ENCODE measurements around the gene LAGE3. TPM values are rescaled to one million over a fixed set of nuclear protein-coding genes. Genes with fewer than 3 reads are reported as not detected.
A peak's percentile ranks its signal among the peaks of the same experiment; 100 is the strongest.

LAGE3 gene
- total and polyA plus RNA-seq, 2 of the 13 experiments (the other 11 are each of a cell fraction or from before 2014, with no cell fraction given) = 7.6 to 12.7 TPM

DNA sequence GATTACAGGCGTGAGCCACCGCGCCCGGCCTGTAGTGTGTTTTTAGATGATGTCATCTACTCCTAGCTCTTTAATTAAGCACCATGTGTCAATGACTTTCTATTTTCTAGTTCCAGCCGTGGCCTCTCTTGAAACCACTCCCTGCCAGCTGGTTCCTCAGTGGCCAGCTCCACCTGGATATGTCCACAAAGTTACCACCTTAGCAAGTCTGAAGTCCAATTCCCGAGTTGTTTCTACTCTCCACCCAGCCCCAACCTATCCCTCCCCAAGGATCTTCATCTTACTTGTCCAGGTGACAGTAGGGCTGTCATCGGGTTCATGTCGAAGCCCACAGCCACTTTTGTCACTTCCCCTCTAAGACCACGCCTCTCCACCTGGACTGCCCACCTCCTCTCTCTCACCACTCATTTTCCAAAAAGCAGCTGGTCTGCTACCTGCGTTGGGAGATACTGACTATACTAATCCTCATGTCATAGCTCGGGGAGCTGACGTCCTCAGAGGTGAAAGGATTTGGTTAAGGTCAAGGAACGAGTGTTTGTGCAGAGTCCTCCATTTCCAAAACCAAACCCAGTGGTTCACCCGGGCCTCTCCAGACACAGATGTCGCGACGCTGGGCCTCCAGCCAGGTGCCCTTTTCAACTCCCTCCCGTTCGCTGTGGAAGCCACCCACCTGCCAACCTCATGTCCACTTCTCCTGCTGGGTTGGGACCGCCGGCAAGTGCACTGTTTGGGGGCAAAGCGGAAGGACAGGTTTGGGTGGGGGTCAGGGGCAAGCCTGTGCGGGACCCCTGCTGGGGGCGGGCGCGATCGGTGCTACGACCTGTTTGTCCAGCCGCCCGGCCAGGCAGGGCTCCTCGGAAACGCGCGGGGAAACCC lies 36.2 kb upstream of the LAGE3 start (continued):
- TF ChIP-seq, protein P1, sequence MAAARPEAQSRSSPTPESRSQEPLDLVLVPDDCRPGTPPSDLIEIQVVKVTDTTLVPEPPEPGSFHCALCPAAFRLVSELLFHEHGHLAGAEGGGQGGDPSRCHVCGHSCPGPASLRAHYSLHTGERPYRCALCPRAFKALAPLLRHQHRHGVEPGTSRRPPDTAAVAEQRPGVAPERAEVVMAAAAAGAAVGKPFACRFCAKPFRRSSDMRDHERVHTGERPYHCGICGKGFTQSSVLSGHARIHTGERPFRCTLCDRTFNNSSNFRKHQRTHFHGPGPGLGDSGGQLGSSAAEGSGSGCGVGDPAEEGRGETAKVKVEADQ (CRISPR knock-in tag; IDR thresholded peaks at IDR 0.05; ENCODE audit: borderline replicate concordance) = no peak
- TF ChIP-seq, protein P2, sequence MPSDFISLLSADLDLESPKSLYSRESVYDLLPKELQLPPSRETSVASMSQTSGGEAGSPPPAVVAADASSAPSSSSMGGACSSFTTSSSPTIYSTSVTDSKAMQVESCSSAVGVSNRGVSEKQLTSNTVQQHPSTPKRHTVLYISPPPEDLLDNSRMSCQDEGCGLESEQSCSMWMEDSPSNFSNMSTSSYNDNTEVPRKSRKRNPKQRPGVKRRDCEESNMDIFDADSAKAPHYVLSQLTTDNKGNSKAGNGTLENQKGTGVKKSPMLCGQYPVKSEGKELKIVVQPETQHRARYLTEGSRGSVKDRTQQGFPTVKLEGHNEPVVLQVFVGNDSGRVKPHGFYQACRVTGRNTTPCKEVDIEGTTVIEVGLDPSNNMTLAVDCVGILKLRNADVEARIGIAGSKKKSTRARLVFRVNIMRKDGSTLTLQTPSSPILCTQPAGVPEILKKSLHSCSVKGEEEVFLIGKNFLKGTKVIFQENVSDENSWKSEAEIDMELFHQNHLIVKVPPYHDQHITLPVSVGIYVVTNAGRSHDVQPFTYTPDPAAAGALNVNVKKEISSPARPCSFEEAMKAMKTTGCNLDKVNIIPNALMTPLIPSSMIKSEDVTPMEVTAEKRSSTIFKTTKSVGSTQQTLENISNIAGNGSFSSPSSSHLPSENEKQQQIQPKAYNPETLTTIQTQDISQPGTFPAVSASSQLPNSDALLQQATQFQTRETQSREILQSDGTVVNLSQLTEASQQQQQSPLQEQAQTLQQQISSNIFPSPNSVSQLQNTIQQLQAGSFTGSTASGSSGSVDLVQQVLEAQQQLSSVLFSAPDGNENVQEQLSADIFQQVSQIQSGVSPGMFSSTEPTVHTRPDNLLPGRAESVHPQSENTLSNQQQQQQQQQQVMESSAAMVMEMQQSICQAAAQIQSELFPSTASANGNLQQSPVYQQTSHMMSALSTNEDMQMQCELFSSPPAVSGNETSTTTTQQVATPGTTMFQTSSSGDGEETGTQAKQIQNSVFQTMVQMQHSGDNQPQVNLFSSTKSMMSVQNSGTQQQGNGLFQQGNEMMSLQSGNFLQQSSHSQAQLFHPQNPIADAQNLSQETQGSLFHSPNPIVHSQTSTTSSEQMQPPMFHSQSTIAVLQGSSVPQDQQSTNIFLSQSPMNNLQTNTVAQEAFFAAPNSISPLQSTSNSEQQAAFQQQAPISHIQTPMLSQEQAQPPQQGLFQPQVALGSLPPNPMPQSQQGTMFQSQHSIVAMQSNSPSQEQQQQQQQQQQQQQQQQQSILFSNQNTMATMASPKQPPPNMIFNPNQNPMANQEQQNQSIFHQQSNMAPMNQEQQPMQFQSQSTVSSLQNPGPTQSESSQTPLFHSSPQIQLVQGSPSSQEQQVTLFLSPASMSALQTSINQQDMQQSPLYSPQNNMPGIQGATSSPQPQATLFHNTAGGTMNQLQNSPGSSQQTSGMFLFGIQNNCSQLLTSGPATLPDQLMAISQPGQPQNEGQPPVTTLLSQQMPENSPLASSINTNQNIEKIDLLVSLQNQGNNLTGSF (CRISPR knock-in tag; IDR thresholded peaks at IDR 0.05) = no peak
- TF ChIP-seq, protein P3, sequence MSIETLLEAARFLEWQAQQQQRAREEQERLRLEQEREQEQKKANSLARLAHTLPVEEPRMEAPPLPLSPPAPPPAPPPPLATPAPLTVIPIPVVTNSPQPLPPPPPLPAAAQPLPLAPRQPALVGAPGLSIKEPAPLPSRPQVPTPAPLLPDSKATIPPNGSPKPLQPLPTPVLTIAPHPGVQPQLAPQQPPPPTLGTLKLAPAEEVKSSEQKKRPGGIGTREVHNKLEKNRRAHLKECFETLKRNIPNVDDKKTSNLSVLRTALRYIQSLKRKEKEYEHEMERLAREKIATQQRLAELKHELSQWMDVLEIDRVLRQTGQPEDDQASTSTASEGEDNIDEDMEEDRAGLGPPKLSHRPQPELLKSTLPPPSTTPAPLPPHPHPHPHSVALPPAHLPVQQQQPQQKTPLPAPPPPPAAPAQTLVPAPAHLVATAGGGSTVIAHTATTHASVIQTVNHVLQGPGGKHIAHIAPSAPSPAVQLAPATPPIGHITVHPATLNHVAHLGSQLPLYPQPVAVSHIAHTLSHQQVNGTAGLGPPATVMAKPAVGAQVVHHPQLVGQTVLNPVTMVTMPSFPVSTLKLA (IDR thresholded peaks at IDR 0.05) = no peak
- TF ChIP-seq NFE2L1 (CRISPR knock-in tag; IDR thresholded peaks at IDR 0.05; ENCODE audit: borderline replicate concordance) = no peak
- no peak for TF ChIP-seq MIER3 (CRISPR knock-in tag; IDR thresholded peaks at IDR 0.05; ENCODE audit: borderline replicate concordance)
- no peak for TF ChIP-seq ETV6 (CRISPR knock-in tag; conservative IDR thresholded peaks at IDR 0.05)
- TF ChIP-seq ZNF441 (CRISPR knock-in tag; IDR thresholded peaks at IDR 0.05; ENCODE audit: borderline replicate concordance) = no peak
- TF ChIP-seq, protein P4, sequence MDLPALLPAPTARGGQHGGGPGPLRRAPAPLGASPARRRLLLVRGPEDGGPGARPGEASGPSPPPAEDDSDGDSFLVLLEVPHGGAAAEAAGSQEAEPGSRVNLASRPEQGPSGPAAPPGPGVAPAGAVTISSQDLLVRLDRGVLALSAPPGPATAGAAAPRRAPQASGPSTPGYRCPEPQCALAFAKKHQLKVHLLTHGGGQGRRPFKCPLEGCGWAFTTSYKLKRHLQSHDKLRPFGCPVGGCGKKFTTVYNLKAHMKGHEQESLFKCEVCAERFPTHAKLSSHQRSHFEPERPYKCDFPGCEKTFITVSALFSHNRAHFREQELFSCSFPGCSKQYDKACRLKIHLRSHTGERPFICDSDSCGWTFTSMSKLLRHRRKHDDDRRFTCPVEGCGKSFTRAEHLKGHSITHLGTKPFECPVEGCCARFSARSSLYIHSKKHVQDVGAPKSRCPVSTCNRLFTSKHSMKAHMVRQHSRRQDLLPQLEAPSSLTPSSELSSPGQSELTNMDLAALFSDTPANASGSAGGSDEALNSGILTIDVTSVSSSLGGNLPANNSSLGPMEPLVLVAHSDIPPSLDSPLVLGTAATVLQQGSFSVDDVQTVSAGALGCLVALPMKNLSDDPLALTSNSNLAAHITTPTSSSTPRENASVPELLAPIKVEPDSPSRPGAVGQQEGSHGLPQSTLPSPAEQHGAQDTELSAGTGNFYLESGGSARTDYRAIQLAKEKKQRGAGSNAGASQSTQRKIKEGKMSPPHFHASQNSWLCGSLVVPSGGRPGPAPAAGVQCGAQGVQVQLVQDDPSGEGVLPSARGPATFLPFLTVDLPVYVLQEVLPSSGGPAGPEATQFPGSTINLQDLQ (CRISPR knock-in tag; IDR thresholded peaks at IDR 0.05) = no peak
- TF ChIP-seq ATF7 (IDR thresholded peaks at IDR 0.05) = peak; percentile 58
- TF ChIP-seq ATF7 (CRISPR knock-in tag; IDR thresholded peaks at IDR 0.05) = no peak
- no peak for TF ChIP-seq ATRX (CRISPR knock-in tag; IDR thresholded peaks at IDR 0.05; ENCODE audit: borderline replicate concordance)
- no peak for TF ChIP-seq GTF3A (CRISPR knock-in tag; conservative IDR thresholded peaks at IDR 0.05)
- TF ChIP-seq TOPORS (CRISPR knock-in tag; IDR thresholded peaks at IDR 0.05) = no peak
- 0 out of 2 replicates have a peak, but pooled peaks have one; percentile 15 for TF ChIP-seq SAP130 (CRISPR knock-in tag; IDR thresholded peaks at IDR 0.05; ENCODE audit: low read depth)
- no peak for TF ChIP-seq ZNF891 (CRISPR knock-in tag; IDR thresholded peaks at IDR 0.05)
- no peak for TF ChIP-seq ZNF143 (CRISPR knock-in tag; IDR thresholded peaks at IDR 0.05)
- TF ChIP-seq PCBP2 (optimal IDR thresholded peaks at IDR 0.05; ENCODE audit: low read depth, low read length, poor library complexity, severe bottlenecking) = no peak
- TF ChIP-seq JUNB (CRISPR knock-in tag; IDR thresholded peaks at IDR 0.05; ENCODE audit: borderline replicate concordance) = no peak
